SU-DHL-6 (cell line): ENCODE results near the gene P3H1.

Experiments
- EZH2phosphoT487 ChIP-seq: fragments of 200-600 bp; sonication (generic), shearing (Covaris generic); conservative IDR thresholded peaks from 2 replicates; pipeline ENCODE4 v1.6.1; 2018; ENCODE audit warnings: mild to moderate bottlenecking, antibody characterized with exemption, low read length, moderate library complexity, mixed read lengths
- TF ChIP-seq, protein P1 (sequence below): fragments of 200-600 bp; sonication (generic); IDR thresholded peaks from one replicate; pipeline ENCODE4 v1.5.1; 2017; ENCODE audit warnings: antibody characterized with exemption, mild to moderate bottlenecking, low read length, moderate library complexity; ENCODE audit not compliant: insufficient read depth, poor library complexity, severe bottlenecking

GRCh38 chr1:42737986-42738677 is 28.7 kb downstream of the P3H1 start:
- TF ChIP-seq, protein P1, sequence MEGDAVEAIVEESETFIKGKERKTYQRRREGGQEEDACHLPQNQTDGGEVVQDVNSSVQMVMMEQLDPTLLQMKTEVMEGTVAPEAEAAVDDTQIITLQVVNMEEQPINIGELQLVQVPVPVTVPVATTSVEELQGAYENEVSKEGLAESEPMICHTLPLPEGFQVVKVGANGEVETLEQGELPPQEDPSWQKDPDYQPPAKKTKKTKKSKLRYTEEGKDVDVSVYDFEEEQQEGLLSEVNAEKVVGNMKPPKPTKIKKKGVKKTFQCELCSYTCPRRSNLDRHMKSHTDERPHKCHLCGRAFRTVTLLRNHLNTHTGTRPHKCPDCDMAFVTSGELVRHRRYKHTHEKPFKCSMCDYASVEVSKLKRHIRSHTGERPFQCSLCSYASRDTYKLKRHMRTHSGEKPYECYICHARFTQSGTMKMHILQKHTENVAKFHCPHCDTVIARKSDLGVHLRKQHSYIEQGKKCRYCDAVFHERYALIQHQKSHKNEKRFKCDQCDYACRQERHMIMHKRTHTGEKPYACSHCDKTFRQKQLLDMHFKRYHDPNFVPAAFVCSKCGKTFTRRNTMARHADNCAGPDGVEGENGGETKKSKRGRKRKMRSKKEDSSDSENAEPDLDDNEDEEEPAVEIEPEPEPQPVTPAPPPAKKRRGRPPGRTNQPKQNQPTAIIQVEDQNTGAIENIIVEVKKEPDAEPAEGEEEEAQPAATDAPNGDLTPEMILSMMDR: no peak
- no peak for TF ChIP-seq EZH2phosphoT487
